Coronary artery (tissue), 2 donors: ENCODE data around the gene KDM3B.
A peak's percentile ranks its signal among the peaks of the same experiment; 100 is the strongest.

ENCODE experiments used
- DNase-seq: peaks from one replicate; pipeline ENCODE4 v3.0.0-alpha.2; 2017; ENCODE audit warnings: low spot score
- H3K27ac ChIP-seq, 2 donors: fragments of 200-600 bp; sonication (generic); one replicate each; pipeline ENCODE4 v1.5.1; 2016 to 2019
- H3K4me3 ChIP-seq: fragments of 200-600 bp; sonication (generic); 2 replicates; pipeline ENCODE4 v1.5.1; 2016; ENCODE audit warnings: mild to moderate bottlenecking, moderate library complexity
- TF ChIP-seq, protein P1 (sequence below): fragments of 200-600 bp; sonication (generic); IDR thresholded peaks from one replicate; pipeline ENCODE4 v1.5.1; 2019; ENCODE audit warnings: antibody characterized with exemption

KDM3B gene

DNA sequence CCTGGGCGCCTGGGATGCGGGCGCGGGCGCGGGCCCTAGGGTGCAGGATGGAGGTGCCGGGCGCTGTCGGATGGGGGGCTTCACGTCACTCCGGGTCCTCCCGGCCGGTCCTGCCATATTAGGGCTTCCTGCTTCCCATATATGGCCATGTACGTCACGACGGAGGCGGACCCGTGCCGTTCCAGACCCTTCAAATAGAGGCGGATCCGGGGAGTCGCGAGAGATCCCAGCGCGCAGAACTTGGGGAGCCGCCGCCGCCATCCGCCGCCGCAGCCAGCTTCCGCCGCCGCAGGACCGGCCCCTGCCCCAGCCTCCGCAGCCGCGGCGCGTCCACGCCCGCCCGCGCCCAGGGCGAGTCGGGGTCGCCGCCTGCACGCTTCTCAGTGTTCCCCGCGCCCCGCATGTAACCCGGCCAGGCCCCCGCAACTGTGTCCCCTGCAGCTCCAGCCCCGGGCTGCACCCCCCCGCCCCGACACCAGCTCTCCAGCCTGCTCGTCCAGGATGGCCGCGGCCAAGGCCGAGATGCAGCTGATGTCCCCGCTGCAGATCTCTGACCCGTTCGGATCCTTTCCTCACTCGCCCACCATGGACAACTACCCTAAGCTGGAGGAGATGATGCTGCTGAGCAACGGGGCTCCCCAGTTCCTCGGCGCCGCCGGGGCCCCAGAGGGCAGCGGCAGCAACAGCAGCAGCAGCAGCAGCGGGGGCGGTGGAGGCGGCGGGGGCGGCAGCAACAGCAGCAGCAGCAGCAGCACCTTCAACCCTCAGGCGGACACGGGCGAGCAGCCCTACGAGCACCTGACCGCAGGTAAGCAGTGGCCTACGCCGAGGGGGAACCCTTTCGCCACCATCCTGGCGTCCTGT, 113.0 kb downstream of the KDM3B start, which contains the start of gene EGR1:
Gene EGR1 (plus strand): TSS at position 219 of the 864 bp plus-strand sequence. CDS start 283 bp downstream, at position 502.
- H3K4me3 ChIP-seq, result peak within 1 kb of the TSS; percentile 87
- TF ChIP-seq, protein P1, sequence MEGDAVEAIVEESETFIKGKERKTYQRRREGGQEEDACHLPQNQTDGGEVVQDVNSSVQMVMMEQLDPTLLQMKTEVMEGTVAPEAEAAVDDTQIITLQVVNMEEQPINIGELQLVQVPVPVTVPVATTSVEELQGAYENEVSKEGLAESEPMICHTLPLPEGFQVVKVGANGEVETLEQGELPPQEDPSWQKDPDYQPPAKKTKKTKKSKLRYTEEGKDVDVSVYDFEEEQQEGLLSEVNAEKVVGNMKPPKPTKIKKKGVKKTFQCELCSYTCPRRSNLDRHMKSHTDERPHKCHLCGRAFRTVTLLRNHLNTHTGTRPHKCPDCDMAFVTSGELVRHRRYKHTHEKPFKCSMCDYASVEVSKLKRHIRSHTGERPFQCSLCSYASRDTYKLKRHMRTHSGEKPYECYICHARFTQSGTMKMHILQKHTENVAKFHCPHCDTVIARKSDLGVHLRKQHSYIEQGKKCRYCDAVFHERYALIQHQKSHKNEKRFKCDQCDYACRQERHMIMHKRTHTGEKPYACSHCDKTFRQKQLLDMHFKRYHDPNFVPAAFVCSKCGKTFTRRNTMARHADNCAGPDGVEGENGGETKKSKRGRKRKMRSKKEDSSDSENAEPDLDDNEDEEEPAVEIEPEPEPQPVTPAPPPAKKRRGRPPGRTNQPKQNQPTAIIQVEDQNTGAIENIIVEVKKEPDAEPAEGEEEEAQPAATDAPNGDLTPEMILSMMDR, result no peak
- peak; percentile 97 for DNase-seq

DNA sequence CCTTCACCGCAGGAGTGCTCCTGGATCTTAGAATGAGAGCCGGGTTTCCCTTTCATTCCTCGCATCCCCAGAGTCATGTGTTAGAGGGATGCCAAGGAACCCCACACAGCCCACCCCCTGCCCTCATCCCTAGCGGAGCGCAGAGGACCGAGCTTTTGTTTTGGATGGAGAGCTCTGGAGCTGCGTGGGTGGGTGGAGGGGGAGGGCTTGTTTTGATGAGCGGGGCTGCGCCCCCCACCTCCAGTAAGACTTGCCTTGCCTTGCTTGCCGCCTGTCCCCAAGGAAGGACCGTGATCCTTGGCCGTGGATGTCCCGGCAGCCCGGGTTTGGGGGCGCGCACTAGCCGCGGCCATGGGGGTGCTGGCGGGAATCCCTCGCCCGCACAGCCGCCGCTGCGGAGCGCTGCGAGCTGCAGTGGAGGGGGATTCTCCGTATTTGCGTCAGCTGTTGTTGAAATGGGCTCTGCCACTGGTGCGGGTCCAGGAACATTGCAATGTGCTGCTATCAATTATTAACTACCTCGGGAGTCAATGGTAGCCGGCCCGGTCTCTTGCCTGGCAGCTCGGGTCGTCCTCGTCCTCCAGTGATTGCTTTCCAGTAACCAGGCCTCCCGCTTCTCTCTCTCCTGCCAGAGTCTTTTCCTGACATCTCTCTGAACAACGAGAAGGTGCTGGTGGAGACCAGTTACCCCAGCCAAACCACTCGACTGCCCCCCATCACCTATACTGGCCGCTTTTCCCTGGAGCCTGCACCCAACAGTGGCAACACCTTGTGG, 113.8 kb downstream of the KDM3B start:
- TF ChIP-seq, protein P1, result no peak
- H3K4me3 ChIP-seq, result peak overlapping the region; percentile 87
- DNase-seq, result no peak
- H3K27ac ChIP-seq, result peak overlapping the region; percentile 23 to 99

More for the DNA sequence above, 113.0 kb downstream of the KDM3B start, which contains the start of gene EGR1:
- H3K27ac ChIP-seq, result peak within 1 kb of the TSS; percentile 99

DNA sequence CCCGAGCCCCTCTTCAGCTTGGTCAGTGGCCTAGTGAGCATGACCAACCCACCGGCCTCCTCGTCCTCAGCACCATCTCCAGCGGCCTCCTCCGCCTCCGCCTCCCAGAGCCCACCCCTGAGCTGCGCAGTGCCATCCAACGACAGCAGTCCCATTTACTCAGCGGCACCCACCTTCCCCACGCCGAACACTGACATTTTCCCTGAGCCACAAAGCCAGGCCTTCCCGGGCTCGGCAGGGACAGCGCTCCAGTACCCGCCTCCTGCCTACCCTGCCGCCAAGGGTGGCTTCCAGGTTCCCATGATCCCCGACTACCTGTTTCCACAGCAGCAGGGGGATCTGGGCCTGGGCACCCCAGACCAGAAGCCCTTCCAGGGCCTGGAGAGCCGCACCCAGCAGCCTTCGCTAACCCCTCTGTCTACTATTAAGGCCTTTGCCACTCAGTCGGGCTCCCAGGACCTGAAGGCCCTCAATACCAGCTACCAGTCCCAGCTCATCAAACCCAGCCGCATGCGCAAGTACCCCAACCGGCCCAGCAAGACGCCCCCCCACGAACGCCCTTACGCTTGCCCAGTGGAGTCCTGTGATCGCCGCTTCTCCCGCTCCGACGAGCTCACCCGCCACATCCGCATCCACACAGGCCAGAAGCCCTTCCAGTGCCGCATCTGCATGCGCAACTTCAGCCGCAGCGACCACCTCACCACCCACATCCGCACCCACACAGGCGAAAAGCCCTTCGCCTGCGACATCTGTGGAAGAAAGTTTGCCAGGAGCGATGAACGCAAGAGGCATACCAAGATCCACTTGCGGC, 114.6 kb downstream of the KDM3B start:
- H3K4me3 ChIP-seq, result peak overlapping the region; percentile 87
- TF ChIP-seq, protein P1, result no peak
- no peak for DNase-seq
- peak overlapping the region; percentile 23 to 99 for H3K27ac ChIP-seq

DNA sequence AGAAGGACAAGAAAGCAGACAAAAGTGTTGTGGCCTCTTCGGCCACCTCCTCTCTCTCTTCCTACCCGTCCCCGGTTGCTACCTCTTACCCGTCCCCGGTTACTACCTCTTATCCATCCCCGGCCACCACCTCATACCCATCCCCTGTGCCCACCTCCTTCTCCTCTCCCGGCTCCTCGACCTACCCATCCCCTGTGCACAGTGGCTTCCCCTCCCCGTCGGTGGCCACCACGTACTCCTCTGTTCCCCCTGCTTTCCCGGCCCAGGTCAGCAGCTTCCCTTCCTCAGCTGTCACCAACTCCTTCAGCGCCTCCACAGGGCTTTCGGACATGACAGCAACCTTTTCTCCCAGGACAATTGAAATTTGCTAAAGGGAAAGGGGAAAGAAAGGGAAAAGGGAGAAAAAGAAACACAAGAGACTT, 115.2 kb downstream of the KDM3B start:
- Histone ChIP-seq H3K27ac (no peak overlapping the region), H3K4me3 (peak overlapping the region; percentile 87)
- DNase-seq, result no peak
- TF ChIP-seq, protein P1, result no peak

DNA sequence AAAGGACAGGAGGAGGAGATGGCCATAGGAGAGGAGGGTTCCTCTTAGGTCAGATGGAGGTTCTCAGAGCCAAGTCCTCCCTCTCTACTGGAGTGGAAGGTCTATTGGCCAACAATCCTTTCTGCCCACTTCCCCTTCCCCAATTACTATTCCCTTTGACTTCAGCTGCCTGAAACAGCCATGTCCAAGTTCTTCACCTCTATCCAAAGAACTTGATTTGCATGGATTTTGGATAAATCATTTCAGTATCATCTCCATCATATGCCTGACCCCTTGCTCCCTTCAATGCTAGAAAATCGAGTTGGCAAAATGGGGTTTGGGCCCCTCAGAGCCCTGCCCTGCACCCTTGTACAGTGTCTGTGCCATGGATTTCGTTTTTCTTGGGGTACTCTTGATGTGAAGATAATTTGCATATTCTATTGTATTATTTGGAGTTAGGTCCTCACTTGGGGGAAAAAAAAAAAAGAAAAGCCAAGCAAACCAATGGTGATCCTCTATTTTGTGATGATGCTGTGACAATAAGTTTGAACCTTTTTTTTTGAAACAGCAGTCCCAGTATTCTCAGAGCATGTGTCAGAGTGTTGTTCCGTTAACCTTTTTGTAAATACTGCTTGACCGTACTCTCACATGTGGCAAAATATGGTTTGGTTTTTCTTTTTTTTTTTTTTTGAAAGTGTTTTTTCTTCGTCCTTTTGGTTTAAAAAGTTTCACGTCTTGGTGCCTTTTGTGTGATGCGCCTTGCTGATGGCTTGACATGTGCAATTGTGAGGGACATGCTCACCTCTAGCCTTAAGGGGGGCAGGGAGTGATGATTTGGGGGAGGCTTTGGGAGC, 115.9 kb downstream of the KDM3B start:
- DNase-seq, result no peak
- H3K4me3 ChIP-seq, result peak overlapping the region; percentile 87
- TF ChIP-seq, protein P1, result no peak
- no peak overlapping the region for H3K27ac ChIP-seq
